Measurements from ENCODE around the gene PRPF40A.
"Not testable (repeated sequence)": the region's sequence is repeated elsewhere in the genome, so short reads cannot be mapped to it uniquely, and the experiment has no call there.

PRPF40A gene

DNA sequence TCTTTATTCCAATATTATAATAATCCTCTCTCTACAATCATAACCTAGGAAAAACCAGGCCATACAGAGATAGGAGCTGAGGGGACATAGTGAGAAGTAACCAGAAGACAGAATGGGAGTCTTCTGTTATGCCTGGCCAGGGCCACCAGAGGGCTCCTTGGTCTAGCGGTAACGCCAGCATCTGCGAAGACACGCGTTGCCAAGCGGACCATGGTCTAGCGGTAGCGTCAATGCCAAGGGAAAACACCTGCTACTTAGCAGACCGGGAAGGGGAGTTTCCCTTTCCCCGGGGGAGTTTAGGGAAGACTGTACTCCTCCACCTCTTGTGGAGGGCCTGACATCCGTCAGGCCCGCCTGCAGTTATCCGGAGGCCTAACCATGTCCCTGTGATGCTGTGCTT lies 37.8 kb upstream of the PRPF40A start:
- no peak overlapping the region for H3K4me3 ChIP-seq (ENCODE audit: low read depth, low read length)
- TF ChIP-seq CTCF (IDR thresholded peaks at IDR 0.05; ENCODE audit: borderline replicate concordance, insufficient read depth, low read depth, low read length), result peak; percentile 68

DNA sequence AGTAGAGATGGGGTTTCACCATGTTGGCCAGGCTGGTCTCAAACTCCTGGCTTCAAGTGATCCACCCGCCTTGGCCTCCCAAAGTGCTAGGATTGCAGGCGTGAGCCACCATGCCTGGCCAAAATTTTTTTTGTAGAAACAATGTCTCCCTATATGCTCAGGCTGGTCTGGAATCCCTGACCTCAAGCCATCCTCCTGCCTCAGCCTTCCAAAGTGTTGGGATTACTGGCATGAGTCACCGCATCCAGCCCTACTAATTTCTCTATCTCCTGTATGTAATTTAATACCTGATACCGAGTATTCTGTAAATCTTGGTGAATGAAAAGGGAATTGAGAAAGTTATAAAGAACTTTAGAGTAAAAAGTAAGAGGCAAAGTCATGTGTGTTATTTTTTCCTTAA lies 30.5 kb upstream of the PRPF40A start:
- not testable (repeated sequence) for H3K4me3 ChIP-seq (ENCODE audit: low read depth, low read length)

- no peak overlapping the region for H3K4me3 ChIP-seq (ENCODE audit: low read depth, low read length)
- peak; percentile 45; the same call in 1 of the 2 replicates for TF ChIP-seq CTCF (IDR thresholded peaks at IDR 0.05; ENCODE audit: borderline replicate concordance, insufficient read depth, low read depth, low read length)
These were observed 25.7 kb upstream of the PRPF40A start for GRCh38 chr2:152743002-152743401.

GRCh38 chr2:152740743-152741328 lies 23.6 kb upstream of the PRPF40A start:
- TF ChIP-seq CTCF (IDR thresholded peaks at IDR 0.05; ENCODE audit: borderline replicate concordance, insufficient read depth, low read depth, low read length), result peak; percentile 53; the same call in 1 of the 2 replicates
- H3K4me3 ChIP-seq (ENCODE audit: low read depth, low read length), result no peak overlapping the region

GRCh38 chr2:152739705-152740104 lies 22.4 kb upstream of the PRPF40A start:
- H3K4me3 ChIP-seq (ENCODE audit: low read depth, low read length), result not testable (repeated sequence)

DNA sequence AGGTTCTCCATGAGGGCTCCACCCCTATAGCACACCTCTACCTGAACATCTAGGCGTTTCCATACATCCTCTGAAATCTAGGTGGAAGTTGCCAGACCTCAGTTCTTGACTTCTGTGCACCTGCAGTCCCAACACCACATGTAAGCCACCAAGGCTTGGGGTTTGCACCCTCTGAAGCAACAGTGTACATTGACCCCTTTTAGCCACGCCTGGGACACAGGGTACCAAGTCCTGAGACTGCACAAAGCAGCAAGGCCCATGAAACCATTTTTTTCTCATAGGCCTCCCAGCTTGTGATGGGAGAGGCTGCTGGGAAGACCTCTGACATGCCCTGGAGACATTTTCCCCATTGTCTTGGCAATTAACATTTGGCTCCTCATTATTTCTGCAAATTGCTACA lies 21.2 kb upstream of the PRPF40A start:
- TF ChIP-seq CTCF (IDR thresholded peaks at IDR 0.05; ENCODE audit: borderline replicate concordance, insufficient read depth, low read depth, low read length), result no peak

GRCh38 chr2:152737509-152737908 lies 20.2 kb upstream of the PRPF40A start:
- H3K4me3 ChIP-seq (ENCODE audit: low read depth, low read length), result not testable (repeated sequence)

More for the DNA sequence above, 21.2 kb upstream of the PRPF40A start:
- no peak overlapping the region for H3K4me3 ChIP-seq (ENCODE audit: low read depth, low read length)

DNA sequence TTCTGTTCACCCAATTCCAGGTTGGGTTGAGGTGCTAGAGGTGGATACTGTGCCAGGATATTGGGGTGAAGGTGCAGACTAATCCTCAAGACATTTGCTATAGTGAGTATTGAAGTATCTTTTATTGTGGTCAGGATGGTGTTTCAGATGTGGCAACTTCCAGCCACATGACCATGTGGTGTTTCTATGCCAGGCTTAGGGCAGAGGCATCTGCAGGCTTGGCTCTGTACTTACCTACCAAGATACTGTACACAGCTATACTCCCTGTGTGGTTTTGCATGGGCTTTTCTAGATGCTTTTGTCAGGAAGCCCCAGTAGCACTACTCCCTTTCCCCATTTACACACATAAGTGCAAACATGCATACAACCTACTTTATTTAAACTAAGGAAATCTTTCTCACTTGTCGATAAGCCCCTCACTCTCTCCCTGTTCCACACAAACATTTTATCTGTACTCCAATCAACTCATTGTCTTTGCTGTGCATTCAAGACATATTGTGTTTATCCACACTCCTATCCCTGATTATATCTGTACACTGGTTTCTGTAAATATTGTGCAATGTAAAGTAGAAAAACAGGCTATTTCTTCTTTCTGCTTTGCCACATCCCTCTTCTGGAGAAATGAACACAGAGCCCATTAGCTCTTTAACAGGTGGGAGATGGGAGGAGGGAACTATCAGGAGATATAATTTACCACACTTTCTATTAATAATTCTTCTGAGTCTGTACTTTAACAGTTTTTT lies 13.5 kb upstream of the PRPF40A start:
- H3K4me3 ChIP-seq (ENCODE audit: low read depth, low read length), result no peak overlapping the region
- TF ChIP-seq CTCF (IDR thresholded peaks at IDR 0.05; ENCODE audit: borderline replicate concordance, insufficient read depth, low read depth, low read length), result no peak

Measured in GM12875 (cell line).